DMS 273 (cell line): ENCODE results near the gene MAP7.

Experiments used
- DNase-seq: peaks from one replicate; lab custom pipeline; 2025; ENCODE audit not compliant: unreplicated experiment; lab: John Stamatoyannopoulos, UW

The MAP7 gene

GRCh38 chr6:136533487-136533886 is 16.7 kb downstream of the MAP7 start:
- DNase-seq, result no peak

GRCh38 chr6:136532030-136532429 is 18.2 kb downstream of the MAP7 start:
- no peak for DNase-seq

GRCh38 chr6:136529710-136530109 is 20.5 kb downstream of the MAP7 start:
- DNase-seq, result no peak

- no peak for DNase-seq
Measured at GRCh38 chr6:136528477-136528876, 21.7 kb downstream of the MAP7 start.

GRCh38 chr6:136527831-136528230 is 22.4 kb downstream of the MAP7 start:
- DNase-seq, result no peak

GRCh38 chr6:136526937-136527336 is 23.3 kb downstream of the MAP7 start:
- DNase-seq, result no peak

GRCh38 chr6:136526196-136526930 is 23.9 kb downstream of the MAP7 start:
- DNase-seq, result peak; percentile 73

- no peak for DNase-seq
Measured at GRCh38 chr6:136525586-136526195, 24.5 kb downstream of the MAP7 start.

GRCh38 chr6:136524936-136525413 is 25.2 kb downstream of the MAP7 start:
- no peak for DNase-seq

GRCh38 chr6:136524339-136524935 is 25.8 kb downstream of the MAP7 start:
- DNase-seq, result no peak

GRCh38 chr6:136523196-136523595 is 27.0 kb downstream of the MAP7 start:
- DNase-seq, result no peak

GRCh38 chr6:136522636-136523035 is 27.6 kb downstream of the MAP7 start:
- DNase-seq, result no peak

GRCh38 chr6:136521911-136522310 is 28.3 kb downstream of the MAP7 start:
- no peak for DNase-seq

GRCh38 chr6:136521427-136521826 is 28.8 kb downstream of the MAP7 start:
- no peak for DNase-seq

- no peak for DNase-seq
Measured at GRCh38 chr6:136520517-136520916, 29.7 kb downstream of the MAP7 start.

- no peak for DNase-seq
Measured at GRCh38 chr6:136517582-136517981, 32.6 kb downstream of the MAP7 start.

GRCh38 chr6:136517002-136517401 is 33.2 kb downstream of the MAP7 start:
- DNase-seq, result no peak

GRCh38 chr6:136514591-136514990 is 35.6 kb downstream of the MAP7 start:
- DNase-seq, result no peak

GRCh38 chr6:136511926-136512325 is 38.3 kb downstream of the MAP7 start:
- peak; percentile 12 for DNase-seq

GRCh38 chr6:136511397-136511796 is 38.8 kb downstream of the MAP7 start:
- DNase-seq, result no peak

- no peak for DNase-seq
Measured at GRCh38 chr6:136510782-136511181, 39.4 kb downstream of the MAP7 start.

- DNase-seq, result no peak
Measured at GRCh38 chr6:136510299-136510698, 39.9 kb downstream of the MAP7 start.
